LHCN-M2 (cell line): Measurements from ENCODE around the gene ATP7B. TPM values are rescaled to one million over a fixed set of nuclear protein-coding genes. Genes with fewer than 3 reads are reported as not detected.

Experiments used
- DNase-seq: peaks from one replicate; pipeline ENCODE4 v3.0.0-alpha.2; 2012; ENCODE audit warnings: low read depth
- total RNA-seq: library from RNA; depleted of rRNA; stranded (reverse); fragments of >200 nt; gene quantifications from 2 replicates; pipeline ENCODE4 v1.2.3, GENCODE V29; 2014

Gene ATP7B
- total RNA-seq, 1 experiment from 2014 or later: 1.8 TPM

DNA sequence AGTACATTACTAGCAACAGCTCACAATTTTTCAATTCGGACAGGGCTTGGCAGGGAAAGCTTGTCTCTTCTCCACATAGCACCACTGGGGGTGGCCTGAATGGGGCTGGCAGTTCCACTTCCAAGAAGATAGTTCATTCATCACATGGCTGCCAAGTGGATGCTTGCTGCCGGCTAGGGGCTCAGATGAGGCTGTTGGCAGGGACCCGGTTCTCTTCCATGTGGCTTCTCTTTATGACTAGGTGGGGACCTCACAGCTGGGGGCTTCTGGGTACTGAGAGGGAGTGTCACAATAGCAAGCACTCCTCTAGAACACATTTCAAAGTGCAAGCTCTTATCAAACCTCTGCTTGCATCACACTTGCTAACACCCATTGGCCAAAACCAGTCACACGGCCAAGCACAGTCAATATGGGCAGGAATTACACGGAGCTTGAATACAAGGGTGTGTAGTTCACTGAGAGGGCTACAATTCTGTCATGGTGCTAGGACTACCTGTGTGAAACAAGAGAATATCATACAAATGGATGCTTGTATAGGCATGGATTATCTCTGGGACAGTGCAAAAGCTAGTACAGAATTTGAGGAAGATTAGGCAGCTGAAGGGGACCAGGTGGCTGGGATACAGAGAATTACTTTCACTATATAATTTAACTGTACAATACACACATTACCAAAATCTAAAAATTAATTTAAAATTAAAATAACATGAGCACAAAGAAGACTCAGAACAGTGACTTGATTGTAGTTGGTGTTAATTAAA lies 32.3 kb downstream of the ATP7B start:
- no peak for DNase-seq

DNA sequence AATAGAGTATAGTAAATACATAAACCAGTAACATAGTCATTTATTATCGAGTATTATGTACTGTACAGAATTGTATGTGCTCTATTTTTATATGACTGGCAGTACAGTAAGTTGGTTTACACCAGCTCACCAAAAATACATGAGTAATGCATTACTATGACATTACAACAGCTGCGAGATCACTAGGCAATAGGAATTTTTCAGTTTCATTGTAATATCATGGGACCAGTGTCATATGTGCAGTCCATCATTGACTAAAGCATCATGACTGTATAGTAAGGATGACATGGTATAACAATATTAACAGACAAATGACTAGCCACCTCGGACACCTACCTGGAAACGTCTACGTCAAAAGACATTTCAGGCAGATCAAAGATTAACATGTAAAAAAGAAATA lies 33.6 kb downstream of the ATP7B start:
- DNase-seq: peak; percentile 63

DNA sequence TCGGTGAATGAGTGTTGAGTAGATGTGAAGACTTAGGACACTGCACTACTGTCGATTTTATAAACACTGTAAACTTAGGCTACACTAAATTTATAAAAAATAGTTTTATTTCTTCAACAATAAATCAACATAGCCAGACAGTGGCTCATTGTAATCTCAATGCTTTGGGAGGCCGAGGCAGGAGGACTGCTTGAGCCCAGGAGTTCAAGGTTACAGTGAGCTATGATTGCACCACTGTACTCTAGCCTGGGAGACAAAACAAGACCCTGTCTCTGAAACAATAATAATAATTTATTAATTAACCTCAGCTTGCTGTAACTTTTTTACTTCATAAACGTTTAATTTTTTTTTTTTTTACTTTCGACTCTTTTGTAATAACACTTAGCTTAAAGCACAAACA lies 34.4 kb downstream of the ATP7B start:
- no peak for DNase-seq

DNA sequence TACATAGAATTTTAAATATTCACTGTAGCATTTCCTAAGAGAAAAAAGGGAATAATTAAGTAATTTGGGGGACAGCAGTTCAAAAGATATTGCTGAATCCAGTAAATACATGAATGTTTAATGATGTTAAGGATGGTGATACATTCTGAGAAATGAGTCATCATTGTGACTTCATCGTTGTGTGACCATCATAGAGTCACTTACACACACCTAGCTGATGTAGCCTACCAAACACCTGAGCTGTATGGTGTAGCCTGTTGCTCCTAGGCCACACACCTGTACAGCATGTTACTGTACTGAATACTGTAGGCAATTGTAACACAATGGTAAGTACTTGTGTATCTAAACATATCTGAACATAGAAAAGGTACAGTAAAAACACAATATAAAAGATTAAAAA lies 34.8 kb downstream of the ATP7B start:
- no peak for DNase-seq

DNA sequence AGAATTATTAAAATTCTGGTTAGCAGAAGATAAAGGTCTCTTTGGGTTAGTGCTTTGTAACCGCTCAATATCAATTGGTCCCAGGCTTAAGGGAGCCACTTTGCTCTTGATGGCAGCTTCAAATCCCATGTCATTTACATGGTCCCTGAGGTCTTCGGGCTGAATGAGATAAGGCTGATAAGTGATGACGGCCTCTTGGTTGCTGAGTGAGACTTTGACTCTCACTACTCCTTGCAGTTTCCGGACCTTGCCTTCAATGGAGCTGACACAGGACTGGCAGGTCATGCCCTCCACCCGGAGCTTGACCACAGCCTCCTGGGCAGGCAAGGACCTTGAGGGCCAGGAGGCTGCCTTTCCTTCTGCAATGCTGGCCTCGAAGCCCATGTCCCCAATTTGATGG lies 36.8 kb downstream of the ATP7B start:
- DNase-seq: no peak

DNA sequence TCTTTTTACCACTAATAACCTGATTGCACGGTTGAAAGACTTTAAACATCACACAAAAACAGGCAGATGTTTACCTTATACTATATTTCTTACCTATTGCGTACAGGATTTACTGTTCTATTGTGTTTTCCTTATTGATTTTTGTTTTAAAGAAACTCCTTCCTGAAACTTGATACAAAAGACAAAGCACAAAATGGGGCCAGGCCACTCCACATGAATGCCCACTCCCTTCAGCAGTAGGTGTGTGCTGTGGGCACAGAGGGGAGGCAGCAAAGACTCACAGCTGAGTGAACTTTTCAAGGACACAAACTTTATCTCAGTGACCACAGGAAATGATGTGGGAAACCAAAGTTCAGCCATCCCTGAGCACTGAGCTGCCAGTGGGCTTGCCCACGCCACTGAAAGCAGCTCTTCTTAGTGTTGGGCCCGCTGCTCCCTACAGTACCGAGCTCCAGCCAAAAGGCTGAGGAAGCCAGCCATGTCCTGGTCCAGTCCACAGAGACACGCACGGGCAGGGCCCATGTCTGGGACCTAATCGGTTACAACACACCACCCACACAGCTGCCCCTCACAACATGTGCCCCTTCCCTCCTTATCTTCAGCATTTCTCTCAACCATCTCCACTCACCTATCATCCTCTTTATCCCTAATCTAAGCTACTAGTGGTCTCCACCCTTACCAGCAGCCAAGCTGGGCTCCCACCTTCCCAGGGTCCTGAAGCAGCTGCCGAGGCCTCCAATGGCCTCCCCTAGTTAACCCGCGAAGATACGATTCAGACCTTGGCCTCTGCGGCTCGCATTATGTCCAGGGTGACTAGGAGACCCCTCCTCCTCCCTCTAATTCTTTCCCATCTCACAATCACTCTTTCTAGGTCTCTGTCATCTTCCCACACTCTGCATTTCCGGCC lies 39.5 kb downstream of the ATP7B start:
- no peak for DNase-seq

DNA sequence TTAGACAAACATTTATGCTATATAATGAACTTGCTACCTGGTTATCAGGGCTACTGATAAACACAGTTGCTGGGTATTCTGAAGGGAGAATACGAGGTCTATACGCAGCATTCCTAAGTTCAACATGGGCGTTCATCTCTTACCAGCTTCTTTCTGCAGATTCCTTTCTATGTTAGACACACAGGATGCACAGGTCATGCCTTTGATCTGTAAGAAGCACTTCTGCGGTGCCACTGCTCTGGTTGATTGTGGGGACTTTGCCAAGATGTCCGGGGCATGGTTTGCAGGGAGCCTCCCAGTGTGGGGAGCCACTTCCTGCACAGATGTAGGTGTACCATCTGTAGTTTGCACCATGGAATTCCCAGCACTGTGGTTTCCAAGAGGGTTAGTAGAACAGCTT lies 40.9 kb downstream of the ATP7B start:
- DNase-seq: no peak

DNA sequence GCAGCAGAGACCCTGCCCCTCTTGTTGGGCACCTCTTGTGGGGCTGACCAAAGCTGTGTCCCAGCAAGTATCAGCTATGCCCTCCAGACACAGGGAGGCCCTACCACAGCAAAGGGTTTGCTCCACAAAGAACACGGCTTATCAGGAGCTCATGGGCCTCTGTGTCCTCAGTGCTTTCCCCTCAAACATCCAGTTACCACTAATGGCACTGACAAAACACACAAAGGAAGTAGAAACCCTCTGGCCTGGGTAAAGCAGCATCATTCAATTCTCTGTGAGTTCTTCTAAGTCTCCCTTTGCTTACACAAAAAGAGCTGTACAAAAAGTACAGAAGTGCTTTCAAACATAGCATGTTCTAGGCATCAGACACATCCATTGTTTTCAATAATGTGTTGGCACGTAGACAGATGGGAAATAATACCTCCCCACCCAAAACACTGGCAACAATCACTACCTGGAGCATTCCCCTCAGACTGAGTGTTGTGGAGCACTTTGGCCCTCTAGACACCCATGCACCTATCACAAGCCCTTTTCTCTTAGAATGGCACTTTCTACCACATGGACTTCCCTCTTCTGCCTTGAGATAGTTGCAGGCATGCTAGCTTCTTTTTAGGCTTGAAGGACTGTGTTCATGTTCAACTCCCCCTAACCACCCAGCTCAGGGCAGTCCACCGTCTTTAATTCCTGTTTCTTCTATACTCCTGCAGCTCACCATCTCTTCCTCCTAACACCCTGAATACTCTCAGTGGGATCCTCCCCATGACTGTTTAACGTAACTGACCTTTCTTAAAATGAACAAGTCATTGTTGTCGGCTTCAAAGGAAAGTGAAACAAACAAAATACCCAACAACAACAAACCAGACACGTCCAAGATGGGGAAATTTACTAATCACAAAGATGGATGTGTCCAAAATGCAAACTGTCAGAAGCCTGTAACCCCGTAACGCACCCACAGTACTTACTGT lies 43.5 kb downstream of the ATP7B start:
- no peak for DNase-seq

DNA sequence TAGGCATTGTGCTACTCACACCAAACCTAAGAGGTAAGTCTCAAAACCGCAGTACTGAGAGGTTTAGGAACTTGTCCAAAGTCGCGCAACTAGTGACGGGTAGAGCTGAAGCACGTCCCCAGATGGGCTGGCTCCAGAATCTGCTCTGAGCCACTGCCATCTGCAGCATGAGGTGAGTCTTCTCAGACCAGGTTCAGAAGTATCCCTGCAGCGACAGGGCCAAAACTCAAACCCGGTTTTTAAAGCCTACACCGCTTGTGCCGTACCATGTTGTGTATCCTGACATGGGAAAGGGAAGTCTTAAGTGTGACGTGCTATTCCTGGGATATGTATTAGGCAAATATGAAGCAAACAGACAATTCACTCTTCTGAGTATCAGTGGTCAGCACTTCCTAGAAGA lies 45.1 kb downstream of the ATP7B start:
- DNase-seq: no peak

DNA sequence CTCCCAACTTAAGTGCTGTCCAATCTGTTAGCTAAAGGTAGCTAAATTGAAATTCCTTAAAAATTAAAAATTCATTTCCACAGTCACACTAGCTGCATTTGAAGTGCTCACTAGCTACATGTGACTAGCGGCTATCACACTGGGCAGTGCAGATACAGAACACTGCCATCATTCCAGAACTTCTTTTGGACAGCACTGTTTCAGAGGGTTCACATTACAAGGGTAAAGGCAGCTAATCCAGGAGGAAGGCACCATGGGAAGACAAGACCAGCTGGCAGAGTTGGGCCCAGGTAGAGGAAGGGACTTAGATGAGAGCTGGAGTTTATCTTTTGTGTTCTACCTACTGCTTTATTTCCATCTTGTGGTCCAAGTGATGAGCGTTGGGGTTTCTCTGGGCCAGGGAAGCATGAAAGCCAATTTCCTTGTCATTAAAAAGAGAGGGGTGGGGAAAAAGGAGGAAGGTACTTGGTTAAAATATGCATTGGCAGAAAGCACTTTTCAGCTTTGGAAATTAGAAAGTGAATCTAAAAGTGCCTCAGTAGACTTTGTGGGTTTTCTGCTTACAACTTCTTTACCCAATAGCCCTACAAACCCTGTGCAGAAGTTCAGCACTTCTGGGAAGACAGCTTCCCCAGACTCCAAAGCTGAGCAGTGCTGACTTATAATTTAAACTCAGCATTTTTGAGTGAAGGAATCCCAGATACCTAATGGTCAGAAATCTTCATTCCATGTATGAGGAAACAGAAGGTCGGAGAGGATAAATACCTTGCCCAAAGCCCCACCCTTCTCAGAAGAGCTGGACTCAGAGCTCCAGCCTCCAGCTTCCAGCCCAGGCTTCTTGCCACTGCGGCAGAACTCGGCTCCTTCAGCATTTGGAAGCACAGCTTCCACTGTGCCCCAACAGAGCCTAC lies 49.5 kb downstream of the ATP7B start:
- DNase-seq: no peak

DNA sequence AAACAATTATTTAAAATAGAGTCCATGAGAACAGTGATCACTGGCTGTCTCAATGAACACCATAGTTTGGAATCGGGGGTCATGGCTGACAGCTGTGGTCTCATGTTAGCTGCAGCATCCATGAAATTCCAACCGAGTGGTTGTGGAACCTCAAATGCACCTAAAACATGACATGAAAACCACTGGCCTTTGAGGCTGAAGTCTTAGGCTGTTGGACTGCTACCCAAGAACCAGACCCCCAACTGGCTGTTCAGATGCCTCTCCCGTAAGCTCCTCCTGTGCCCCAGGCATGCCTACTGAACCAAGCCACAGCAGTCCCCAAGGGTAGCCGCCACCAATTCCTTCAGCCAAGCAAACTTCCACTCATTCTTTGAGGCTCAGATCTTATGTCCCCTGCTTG lies 50.5 kb downstream of the ATP7B start:
- DNase-seq: no peak

DNA sequence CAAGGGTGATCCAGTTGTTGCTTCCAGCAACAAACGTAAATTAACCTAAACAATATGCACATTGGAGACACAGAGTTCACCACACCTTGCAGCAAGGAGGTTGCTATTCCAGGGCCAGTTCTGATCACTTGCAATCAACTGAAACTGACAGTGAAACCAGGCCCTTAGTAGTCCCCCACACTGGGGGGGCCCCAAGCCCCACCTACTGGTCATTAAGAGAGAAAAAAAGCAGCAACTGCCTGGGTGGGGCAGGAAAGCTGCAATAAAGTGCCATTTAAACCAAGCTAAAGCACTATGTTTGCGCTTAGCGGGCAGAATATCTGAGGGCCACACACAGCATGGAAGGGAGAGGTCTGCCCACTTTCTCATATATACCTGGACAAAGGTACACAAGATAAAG lies 51.5 kb downstream of the ATP7B start:
- no peak for DNase-seq

DNA sequence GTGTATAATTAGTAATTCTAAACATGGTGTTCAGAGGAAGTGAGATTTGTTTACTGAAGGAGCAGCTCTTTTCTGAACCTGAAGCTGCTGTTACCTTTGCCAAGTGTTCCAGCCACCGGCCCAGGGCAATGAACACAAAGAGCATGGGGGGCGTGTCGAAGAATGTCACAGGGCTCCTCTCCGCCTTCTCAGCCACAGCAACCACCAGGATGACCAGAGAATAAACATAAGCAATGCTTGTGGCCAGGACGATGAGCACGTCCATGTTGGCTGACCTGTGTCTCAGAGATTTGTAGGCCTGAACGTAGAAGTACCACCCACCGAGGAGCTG lies 53.1 kb downstream of the ATP7B start:
- DNase-seq: no peak

DNA sequence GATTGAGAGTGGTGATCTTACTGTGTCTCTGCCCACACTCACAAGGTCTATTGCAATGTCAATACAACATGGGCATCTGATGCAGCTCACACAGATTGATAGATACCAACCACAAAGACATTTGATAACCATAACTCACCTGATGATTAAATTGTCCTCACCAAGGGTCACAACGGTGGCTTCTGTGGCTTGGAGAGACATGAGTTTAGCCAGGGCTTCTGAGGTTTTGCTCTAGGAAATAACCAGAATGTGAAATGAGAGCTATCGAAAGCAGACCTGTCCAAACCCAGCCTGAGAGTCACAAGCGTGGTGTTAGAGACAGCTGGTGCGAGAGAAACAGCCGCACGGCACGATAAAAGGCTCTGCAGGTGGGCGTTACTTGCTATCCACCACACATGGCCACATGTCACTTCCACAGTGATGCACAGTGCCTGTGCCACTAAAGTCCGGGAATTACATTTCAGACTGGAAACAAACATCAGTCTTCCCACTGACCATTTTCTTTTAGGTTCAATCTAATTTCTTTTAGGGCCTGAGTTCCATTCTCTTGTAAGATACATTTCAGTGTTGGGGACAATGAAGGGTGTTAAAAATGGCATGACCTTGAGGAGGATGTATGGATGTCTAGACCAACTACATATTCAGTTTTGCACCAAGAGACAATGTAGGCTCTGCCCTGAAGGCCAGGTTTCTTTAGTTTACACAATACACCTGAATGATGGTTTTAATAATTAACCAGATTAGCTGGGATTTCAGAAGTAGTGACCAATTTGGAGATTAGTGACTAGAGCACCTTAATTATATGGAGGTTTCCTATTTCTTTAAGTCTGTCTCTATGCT lies 53.7 kb downstream of the ATP7B start:
- DNase-seq: no peak

DNA sequence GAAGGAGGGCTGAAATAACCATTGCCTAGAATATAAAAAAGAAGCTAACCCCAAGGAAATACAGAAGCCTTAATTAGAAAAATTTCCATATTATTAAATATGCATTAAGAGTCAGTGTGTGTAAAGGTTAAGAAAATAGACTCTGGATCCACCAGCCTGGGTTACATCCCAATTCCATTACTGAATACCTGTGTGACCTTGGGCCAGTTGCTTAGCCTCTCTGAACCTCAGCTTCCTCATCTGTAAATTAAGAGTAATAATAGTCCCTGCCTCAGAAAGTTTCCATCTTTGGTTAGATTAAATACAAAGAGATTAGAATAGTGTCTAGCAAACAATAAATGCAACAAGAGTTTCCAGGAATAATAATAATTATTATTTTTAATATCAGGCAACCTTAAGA lies 54.5 kb downstream of the ATP7B start:
- DNase-seq: no peak

DNA sequence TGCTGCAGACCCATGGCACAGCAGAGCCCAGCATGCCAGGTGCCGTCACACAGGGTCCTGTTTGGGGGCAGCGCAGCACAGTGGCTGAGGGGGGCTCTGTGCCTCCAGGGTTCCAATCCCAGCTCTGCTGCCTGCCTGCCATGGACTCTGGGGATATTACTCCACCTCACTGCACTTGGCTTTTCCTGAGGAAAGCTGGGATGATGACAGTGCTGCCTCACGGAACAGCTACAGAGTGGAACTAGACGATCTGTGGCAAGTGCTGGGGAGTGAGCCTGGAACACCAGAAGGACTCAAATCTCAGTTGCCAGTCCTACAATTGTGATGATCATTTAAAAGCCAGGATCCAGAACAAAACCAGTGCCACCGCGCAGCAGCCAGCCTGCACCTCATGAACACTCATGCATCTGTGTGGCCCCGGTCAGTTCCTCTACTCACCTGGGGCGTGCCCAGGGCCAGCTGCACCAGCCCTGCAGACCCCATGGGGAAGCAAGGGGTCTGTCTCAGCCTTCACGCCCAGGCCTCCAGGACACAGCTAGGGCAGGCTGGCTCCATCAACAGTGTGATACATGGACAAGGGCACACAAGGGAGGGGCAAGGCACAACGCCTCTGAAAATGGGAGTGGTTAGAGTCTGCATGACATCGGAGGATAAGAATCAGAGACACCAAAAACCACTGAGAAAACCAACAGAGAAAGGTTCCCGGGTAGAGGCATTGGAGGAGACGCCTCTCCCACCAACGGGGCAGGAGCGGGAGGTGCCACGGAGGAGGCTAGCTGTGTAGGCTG lies 55.2 kb downstream of the ATP7B start:
- DNase-seq: peak; percentile 18

DNA sequence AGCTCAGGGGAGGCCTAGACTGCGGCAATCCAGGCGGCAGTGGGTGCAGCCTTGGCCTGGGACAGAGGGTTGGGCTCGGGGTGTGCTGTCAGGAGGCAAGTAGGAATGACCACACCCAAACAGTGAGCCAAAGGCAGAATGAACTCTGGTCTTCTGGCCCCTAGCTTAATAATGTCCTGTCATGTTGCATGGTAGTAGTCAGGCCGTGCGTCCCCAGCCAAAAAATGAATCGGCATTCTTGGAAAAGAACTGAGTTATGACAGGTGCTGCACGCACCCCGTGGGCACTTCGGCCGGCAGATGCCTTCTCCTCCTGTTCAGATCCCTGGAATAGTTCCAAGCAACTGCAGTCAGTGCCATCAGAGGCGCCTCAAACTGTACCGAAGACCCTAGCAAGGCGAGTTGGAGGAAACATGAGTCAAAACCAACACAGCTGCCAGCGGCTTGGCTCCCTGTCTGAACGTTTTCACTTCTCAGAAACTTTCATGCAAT lies 55.9 kb downstream of the ATP7B start:
- DNase-seq: peak; percentile 97

DNA sequence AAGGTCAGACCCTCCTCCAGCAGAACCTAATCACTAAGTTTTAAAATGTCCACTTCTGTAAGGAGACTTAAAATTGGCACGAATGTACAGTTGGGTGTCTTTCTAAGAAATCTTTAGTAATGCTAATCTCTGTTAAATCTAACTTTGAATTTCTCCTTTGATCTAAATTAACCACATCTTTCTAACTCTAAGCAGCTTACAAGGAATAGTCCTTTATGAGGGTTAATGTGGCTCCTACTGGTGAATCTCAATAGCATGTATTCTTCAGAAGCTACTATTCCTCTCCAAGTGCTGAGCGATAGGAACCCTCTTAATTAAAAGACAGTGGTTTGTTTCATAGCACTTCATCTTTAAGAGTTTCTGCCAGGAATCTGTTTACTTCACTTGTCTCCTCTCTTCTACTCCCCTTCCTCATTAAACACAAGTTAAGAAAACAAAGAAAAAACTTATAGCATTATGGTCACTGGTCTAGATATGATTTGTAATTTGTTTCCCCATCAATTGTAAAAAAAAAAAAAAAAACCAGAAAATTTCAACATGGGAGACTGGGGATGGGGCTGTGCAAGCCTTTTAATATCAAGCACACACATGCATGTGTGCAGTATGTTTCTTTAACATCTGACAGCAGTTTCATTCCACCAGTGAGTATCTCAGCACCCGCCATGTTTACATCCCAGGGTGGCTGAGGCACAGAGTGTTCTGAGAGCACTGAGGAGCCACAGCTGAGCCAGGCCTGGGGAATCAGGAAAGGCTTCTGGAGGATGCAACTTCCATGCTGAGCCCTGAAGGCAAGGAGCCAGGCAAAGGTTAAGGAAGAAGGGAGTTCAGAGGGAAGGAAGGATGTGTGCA lies 57.7 kb downstream of the ATP7B start:
- DNase-seq: no peak
